Measurements from ENCODE around the gene SPRY4. TPM values are rescaled to one million over a fixed set of nuclear protein-coding genes. Genes with fewer than 3 reads are reported as not detected.
A peak's percentile ranks its signal among the peaks of the same experiment; 100 is the strongest.

The SPRY4 gene
- total and polyA plus RNA-seq, 2 of the 13 experiments (the other 11 are each of a cell fraction or from before 2014, with no cell fraction given): 8.9 to 17.8 TPM

- TF ChIP-seq ZNF7 (CRISPR knock-in tag; IDR thresholded peaks at IDR 0.05): 0 out of 2 replicates have a peak, but pooled peaks have one; percentile 4
- TF ChIP-seq SALL2 (CRISPR knock-in tag; IDR thresholded peaks at IDR 0.05): peak; percentile 38; the same call in 1 of the 2 replicates
- 0 out of 2 replicates have a peak, but pooled peaks have one; percentile 8 for TF ChIP-seq ZBED4 (CRISPR knock-in tag; IDR thresholded peaks at IDR 0.05; ENCODE audit: borderline replicate concordance)
- peak; percentile 14; the same call in 1 of the 2 replicates for TF ChIP-seq ZNF619 (CRISPR knock-in tag; IDR thresholded peaks at IDR 0.05)
- 0 out of 2 replicates have a peak, but pooled peaks have one; percentile 16 for TF ChIP-seq FOXP4 (CRISPR knock-in tag; IDR thresholded peaks at IDR 0.05)
- TF ChIP-seq SSRP1 (CRISPR knock-in tag; IDR thresholded peaks at IDR 0.05): no peak
- peak; percentile 21; the same call in 1 of the 2 replicates for TF ChIP-seq ZNF430 (CRISPR knock-in tag; IDR thresholded peaks at IDR 0.05)
- TF ChIP-seq HNRNPH1 (optimal IDR thresholded peaks at IDR 0.05; ENCODE audit: low read depth, low read length): no peak
- 0 out of 2 replicates have a peak, but pooled peaks have one; percentile 43 for TF ChIP-seq MYNN (CRISPR knock-in tag; IDR thresholded peaks at IDR 0.05; ENCODE audit: low read depth)
- TF ChIP-seq ZBTB34 (CRISPR knock-in tag; IDR thresholded peaks at IDR 0.05): 0 out of 2 replicates have a peak, but pooled peaks have one; percentile 28
- 0 out of 2 replicates have a peak, but pooled peaks have one; percentile 48 for TF ChIP-seq ZNF451 (CRISPR knock-in tag; IDR thresholded peaks at IDR 0.05)
- TF ChIP-seq PHF20 (CRISPR knock-in tag; IDR thresholded peaks at IDR 0.05): peak; percentile 11; the same call in 1 of the 2 replicates
- TF ChIP-seq ZNF256 (CRISPR knock-in tag; conservative IDR thresholded peaks at IDR 0.05): no peak
- 0 out of 2 replicates have a peak, but pooled peaks have one; percentile 33 for TF ChIP-seq TP53 (CRISPR knock-in tag; conservative IDR thresholded peaks at IDR 0.05)
- TF ChIP-seq CREM (IDR thresholded peaks at IDR 0.05): no peak
- TF ChIP-seq CREM (CRISPR knock-in tag; IDR thresholded peaks at IDR 0.05): no peak
- TF ChIP-seq ZNF770 (CRISPR knock-in tag; IDR thresholded peaks at IDR 0.05): peak; percentile 12; the same call in 1 of the 2 replicates
- peak; percentile 68; the same call in 1 of the 2 replicates for TF ChIP-seq CENPBD1 (CRISPR knock-in tag; IDR thresholded peaks at IDR 0.05; ENCODE audit: borderline replicate concordance, low read depth)
Observed at GRCh38 chr5:142325725-142326479, 1.1 kb upstream of the SPRY4 start (continued).

Data from HepG2 (cell line).